Sigmoid colon (tissue), 7 donors: Measurements from ENCODE around the gene TP73. TPM values are rescaled to one million over a fixed set of nuclear protein-coding genes. Genes with fewer than 3 reads are reported as not detected.

ENCODE experiments used
- DNase-seq: peaks from one replicate; pipeline ENCODE4 v3.0.0-alpha.2; 2019
- H3K27ac ChIP-seq, 4 donors: fragments of 200-600 bp; sonication (generic); one replicate each; pipeline ENCODE4 v1.5.1; 2016 to 2019; ENCODE audit warnings: mild to moderate bottlenecking in 1 of 4
- H3K27me3 ChIP-seq, 3 donors: fragments of 200-600 bp; sonication (generic); one replicate each; pipeline ENCODE4 v1.5.1; 2019; ENCODE audit warnings: mild to moderate bottlenecking in 1 of 3
- H3K36me3 ChIP-seq, 4 donors: fragments of 200-600 bp; sonication (generic); one replicate each; pipeline ENCODE4 v1.5.1; 2016 to 2019
- H3K4me1 ChIP-seq, 4 donors: fragments of 200-600 bp; sonication (generic); one replicate each; pipeline ENCODE4 v1.5.1; 2017 to 2019
- H3K4me3 ChIP-seq, 4 donors: fragments of 200-600 bp; sonication (generic); one replicate each; pipeline ENCODE4 v1.5.1; 2017 to 2019; ENCODE audit warnings: mild to moderate bottlenecking in 2 of 4, moderate library complexity in 1 of 4
- H3K9me3 ChIP-seq, 4 donors: fragments of 200-600 bp in 3 of 4; sonication (generic) in 3 of 4; one replicate each; pipeline versions ENCODE4 v1.5.1 to v1.6.1; 2013 to 2019
- CTCF ChIP-seq, 4 experiments: fragments of 450-650 bp in 3 of 4; fragments of 200-600 bp in 1 of 4; IDR thresholded peaks; one replicate each; pipeline ENCODE4 v1.5.1; 2016 to 2019; ENCODE audit warnings: antibody characterized with exemption in 4 of 4, mild to moderate bottlenecking in 3 of 4, moderate library complexity in 2 of 4
- EP300 ChIP-seq, 4 donors: sonication (generic); formaldehyde crosslinking; IDR thresholded peaks; one replicate each; pipeline ENCODE4 v1.6.1; 2017; ENCODE audit warnings: antibody characterized with exemption in 4 of 4
- POLR2A ChIP-seq, 2 donors: fragments of 450-650 bp; IDR thresholded peaks; one replicate each; pipeline ENCODE4 v1.6.1; 2016; ENCODE audit warnings: antibody characterized with exemption in 2 of 2, mild to moderate bottlenecking in 2 of 2, moderate library complexity in 2 of 2
- POLR2AphosphoS5 ChIP-seq, 4 donors: sonication (generic); formaldehyde crosslinking; IDR thresholded peaks; one replicate each; pipeline ENCODE4 v1.6.1; 2017; ENCODE audit warnings: antibody characterized with exemption in 4 of 4
- WGBS, 2 donors: extraction: QIAGEN DNeasy Blood & Tissue Kit; methylation state at CpG; one replicate each; pipeline ENCODE4 v1.1.7; 2013; 5-methylcytosine and 5-hydroxymethylcytosine counted together
- intact Hi-C: fragments of 100-400 bp; cut with DNase I; formaldehyde crosslinking; loops from one replicate; pipeline ENCODE4 v1.15.1; 2023
- polyA plus RNA-seq, 3 donors: library from polyadenylated mRNA; stranded (reverse); fragments of 200-250 nt; gene quantifications; one replicate each; pipeline ENCODE4 v1.2.3, GENCODE V29; 2013
- total RNA-seq, 4 donors: library from RNA; depleted of rRNA; stranded (reverse); fragments of >200 nt; gene quantifications; one replicate each; pipeline ENCODE4 v1.1.0, GENCODE V29; 2016
- donor health status: healthy with polysubstance abuse.
- donor health status: Bipolar disorder and iron deficiency.
- donor health status: healthy.

Gene TP73
- total and polyA plus RNA-seq, 7 donors, result 0.22 to 0.69 TPM; not detected in 5

GRCh38 chr1:3689138-3689750, 36.9 kb downstream of the TP73 start:
- intact Hi-C loops, result no loop called here
- H3K27me3 ChIP-seq, result peaks cover 0 to 31% (median 12%) of the 10 kb centered on the region in 3 donors
- peaks cover 0 to 2% (median under 1%) of the 10 kb centered on the region in 4 donors for H3K4me1 ChIP-seq
- no peak for TF ChIP-seq EP300 (IDR thresholded peaks at IDR 0.05)
- H3K36me3 ChIP-seq, result no peaks in the 10 kb centered on the region
- DNase-seq, result no peak
- WGBS, 2 donors, result 49 to 54% methylated on average over 19 of the region's 19 CpGs
- H3K27ac ChIP-seq, result no peak overlapping the region
- H3K9me3 ChIP-seq, result no peaks in the 10 kb centered on the region
- H3K4me3 ChIP-seq, result no peak overlapping the region

GRCh38 chr1:3690282-3691065, 38.2 kb downstream of the TP73 start:
- intact Hi-C loops, result no loop called here
- H3K27me3 ChIP-seq, result peaks cover 0 to 26% (median 0%) of the 10 kb centered on the region in 3 donors
- no peak for DNase-seq
- H3K4me3 ChIP-seq, result no peak overlapping the region
- TF ChIP-seq POLR2A (IDR thresholded peaks at IDR 0.05), result no peak
- TF ChIP-seq CTCF (IDR thresholded peaks at IDR 0.05), result no peak
- TF ChIP-seq POLR2AphosphoS5 (IDR thresholded peaks at IDR 0.05), result no peak
- no peak for TF ChIP-seq EP300 (IDR thresholded peaks at IDR 0.05)
- H3K9me3 ChIP-seq, result no peaks in the 10 kb centered on the region
- H3K27ac ChIP-seq, result no peak overlapping the region
- WGBS, 2 donors, result 92 to 95% methylated on average over 50 of the region's 50 CpGs
- H3K36me3 ChIP-seq, result no peaks in the 10 kb centered on the region
- peaks cover 0 to 2% (median under 1%) of the 10 kb centered on the region in 4 donors for H3K4me1 ChIP-seq

GRCh38 chr1:3691421-3692204, 39.3 kb downstream of the TP73 start:
- Histone ChIP-seq H3K4me1 (peaks cover 0 to 7% (median 5%) of the 10 kb centered on the region in 4 donors), H3K27me3 (peaks cover 0 to 32% (median 0%) of the 10 kb centered on the region in 3 donors), H3K4me3 (no peak overlapping the region), H3K36me3 (no peaks in the 10 kb centered on the region), H3K9me3 (no peaks in the 10 kb centered on the region), H3K27ac (no peak overlapping the region)
- 78 to 85% methylated on average over 24 of the region's 24 CpGs for WGBS, 2 donors
- intact Hi-C loops, result no loop called here
- DNase-seq, result no peak
- TF ChIP-seq EP300 (IDR thresholded peaks at IDR 0.05) (no peak), POLR2A (IDR thresholded peaks at IDR 0.05) (no peak), POLR2AphosphoS5 (IDR thresholded peaks at IDR 0.05) (no peak), CTCF (IDR thresholded peaks at IDR 0.05) (no peak)

GRCh38 chr1:3692598-3692997, 40.3 kb downstream of the TP73 start:
- peaks cover 0 to 41% (median 3%) of the 10 kb centered on the region in 3 donors for H3K27me3 ChIP-seq
- TF ChIP-seq POLR2A (IDR thresholded peaks at IDR 0.05) (no peak), POLR2AphosphoS5 (IDR thresholded peaks at IDR 0.05) (no peak), EP300 (IDR thresholded peaks at IDR 0.05) (no peak), CTCF (IDR thresholded peaks at IDR 0.05) (no peak)
- 69 to 80% methylated on average over 13 of the region's 13 CpGs for WGBS, 2 donors
- DNase-seq, result no peak
- peaks cover 0 to 7% (median 5%) of the 10 kb centered on the region in 4 donors for H3K4me1 ChIP-seq
- no peaks in the 10 kb centered on the region for H3K36me3 ChIP-seq
- no peak overlapping the region for H3K4me3 ChIP-seq
- H3K27ac ChIP-seq, result no peak overlapping the region
- intact Hi-C loops, result no loop called here
- no peaks in the 10 kb centered on the region for H3K9me3 ChIP-seq

GRCh38 chr1:3693321-3693720, 41.0 kb downstream of the TP73 start:
- 92% methylated on average over 11 of the region's 11 CpGs for WGBS, 2 donors
- intact Hi-C loops, result no loop called here
- H3K27me3 ChIP-seq, result peaks cover 0 to 48% (median 10%) of the 10 kb centered on the region in 3 donors

More at GRCh38 chr1:3693321-3693720, 41.0 kb downstream of the TP73 start:
- H3K4me3 ChIP-seq, result no peak overlapping the region
- H3K36me3 ChIP-seq, result no peaks in the 10 kb centered on the region
- peaks cover 0 to 7% (median 5%) of the 10 kb centered on the region in 4 donors for H3K4me1 ChIP-seq
- TF ChIP-seq POLR2A (IDR thresholded peaks at IDR 0.05) (no peak), CTCF (IDR thresholded peaks at IDR 0.05) (no peak), POLR2AphosphoS5 (IDR thresholded peaks at IDR 0.05) (no peak), EP300 (IDR thresholded peaks at IDR 0.05) (no peak)
- no peak for DNase-seq
- H3K27ac ChIP-seq, result no peak overlapping the region
- H3K9me3 ChIP-seq, result no peaks in the 10 kb centered on the region
